Measurements from ENCODE around the gene ACTN1.

DNA sequence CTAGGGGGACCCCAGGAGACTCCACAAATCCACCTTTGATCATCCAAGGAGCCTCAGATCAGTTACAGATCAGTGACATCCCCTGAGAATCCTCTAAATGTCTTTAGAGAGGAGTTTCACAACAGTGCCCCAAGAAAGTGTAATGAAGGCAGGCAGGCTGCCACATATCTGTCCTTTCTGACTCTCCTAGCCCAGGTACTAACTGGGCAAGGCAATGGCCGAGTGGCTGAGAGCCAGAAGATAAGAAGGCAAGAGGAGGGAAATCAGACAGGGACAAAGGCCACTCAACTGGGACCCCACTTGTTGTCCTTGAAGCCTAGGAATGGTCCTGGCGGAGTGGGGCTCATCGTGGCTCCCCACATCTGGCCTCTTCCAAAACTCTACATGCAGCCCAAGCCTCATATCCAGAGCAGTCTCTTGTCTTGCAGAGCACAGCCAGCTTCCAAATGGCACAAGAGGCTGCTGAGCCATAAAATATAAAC lies 11.6 kb downstream of the ACTN1 start:
- TF ChIP-seq POLR2AphosphoS5 (IDR thresholded peaks at IDR 0.05; ENCODE audit: insufficient read depth in 1 of 2, low read depth in 1 of 2): no peak
- no peak for TF ChIP-seq POLR2A (IDR thresholded peaks at IDR 0.05)
- TF ChIP-seq, protein P1, sequence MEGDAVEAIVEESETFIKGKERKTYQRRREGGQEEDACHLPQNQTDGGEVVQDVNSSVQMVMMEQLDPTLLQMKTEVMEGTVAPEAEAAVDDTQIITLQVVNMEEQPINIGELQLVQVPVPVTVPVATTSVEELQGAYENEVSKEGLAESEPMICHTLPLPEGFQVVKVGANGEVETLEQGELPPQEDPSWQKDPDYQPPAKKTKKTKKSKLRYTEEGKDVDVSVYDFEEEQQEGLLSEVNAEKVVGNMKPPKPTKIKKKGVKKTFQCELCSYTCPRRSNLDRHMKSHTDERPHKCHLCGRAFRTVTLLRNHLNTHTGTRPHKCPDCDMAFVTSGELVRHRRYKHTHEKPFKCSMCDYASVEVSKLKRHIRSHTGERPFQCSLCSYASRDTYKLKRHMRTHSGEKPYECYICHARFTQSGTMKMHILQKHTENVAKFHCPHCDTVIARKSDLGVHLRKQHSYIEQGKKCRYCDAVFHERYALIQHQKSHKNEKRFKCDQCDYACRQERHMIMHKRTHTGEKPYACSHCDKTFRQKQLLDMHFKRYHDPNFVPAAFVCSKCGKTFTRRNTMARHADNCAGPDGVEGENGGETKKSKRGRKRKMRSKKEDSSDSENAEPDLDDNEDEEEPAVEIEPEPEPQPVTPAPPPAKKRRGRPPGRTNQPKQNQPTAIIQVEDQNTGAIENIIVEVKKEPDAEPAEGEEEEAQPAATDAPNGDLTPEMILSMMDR (IDR thresholded peaks at IDR 0.05): no peak
